ENCODE data around the gene FTCD.

DNA sequence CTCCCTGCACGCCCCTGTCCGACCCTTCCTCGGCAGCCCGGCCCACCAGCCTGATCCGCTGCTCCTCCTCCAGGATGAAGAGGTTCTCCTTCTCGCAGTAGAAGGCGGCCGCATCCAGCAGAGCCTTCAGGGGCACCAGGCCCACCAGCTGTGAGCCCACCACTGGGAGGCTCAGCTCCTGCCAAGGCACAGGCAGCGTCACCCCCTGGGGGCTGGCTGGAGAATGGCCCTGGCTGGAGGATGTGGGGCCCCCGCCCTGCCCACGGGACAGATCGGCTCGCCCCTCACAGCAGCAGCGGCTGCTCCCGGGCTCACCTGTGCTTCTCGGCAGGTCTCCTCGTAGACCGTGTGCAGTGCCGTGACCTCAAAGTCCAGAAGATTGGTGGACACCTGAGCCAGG is 5.3 kb downstream of the FTCD start:
- no peak for TF ChIP-seq POLR2A (IDR thresholded peaks at IDR 0.05)
- TF ChIP-seq, protein P1, sequence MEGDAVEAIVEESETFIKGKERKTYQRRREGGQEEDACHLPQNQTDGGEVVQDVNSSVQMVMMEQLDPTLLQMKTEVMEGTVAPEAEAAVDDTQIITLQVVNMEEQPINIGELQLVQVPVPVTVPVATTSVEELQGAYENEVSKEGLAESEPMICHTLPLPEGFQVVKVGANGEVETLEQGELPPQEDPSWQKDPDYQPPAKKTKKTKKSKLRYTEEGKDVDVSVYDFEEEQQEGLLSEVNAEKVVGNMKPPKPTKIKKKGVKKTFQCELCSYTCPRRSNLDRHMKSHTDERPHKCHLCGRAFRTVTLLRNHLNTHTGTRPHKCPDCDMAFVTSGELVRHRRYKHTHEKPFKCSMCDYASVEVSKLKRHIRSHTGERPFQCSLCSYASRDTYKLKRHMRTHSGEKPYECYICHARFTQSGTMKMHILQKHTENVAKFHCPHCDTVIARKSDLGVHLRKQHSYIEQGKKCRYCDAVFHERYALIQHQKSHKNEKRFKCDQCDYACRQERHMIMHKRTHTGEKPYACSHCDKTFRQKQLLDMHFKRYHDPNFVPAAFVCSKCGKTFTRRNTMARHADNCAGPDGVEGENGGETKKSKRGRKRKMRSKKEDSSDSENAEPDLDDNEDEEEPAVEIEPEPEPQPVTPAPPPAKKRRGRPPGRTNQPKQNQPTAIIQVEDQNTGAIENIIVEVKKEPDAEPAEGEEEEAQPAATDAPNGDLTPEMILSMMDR (IDR thresholded peaks at IDR 0.05), result no peak

Measured in adrenal gland (tissue), 5 donors.